GM23338 (cell line): Measurements from ENCODE around the gene PRM3. TPM values are rescaled to one million over a fixed set of nuclear protein-coding genes. Genes with fewer than 3 reads are reported as not detected.

Experiments used
- ATAC-seq: fragments of 200-7000 bp; cut with Tn5 transposase; 3 replicates; pipeline ENCODE4 v1.9.1; 2020
- DNase-seq: peaks from one replicate; pipeline ENCODE4 v3.0.0-alpha.2; 2015; ENCODE audit warnings: low spot score
- H2AFZ ChIP-seq: fragments of 200-600 bp; sonication (generic); 2 replicates; pipeline ENCODE4 v1.8.0; 2016; ENCODE audit warnings: antibody characterized with exemption, mild to moderate bottlenecking, moderate library complexity
- H3F3A ChIP-seq: fragments of 200-600 bp; sonication (generic); replicated peaks from 2 replicates; pipeline ENCODE4 v1.8.0; 2017; ENCODE audit warnings: antibody characterized with exemption, mixed run types, low read depth
- H3K27ac ChIP-seq: fragments of 200-600 bp; sonication (generic); 2 replicates; pipeline ENCODE4 v1.6.1; 2016; ENCODE audit warnings: low read depth
- H3K27me3 ChIP-seq: fragments of 200-600 bp; sonication (generic); 2 replicates; pipeline ENCODE4 v1.8.0; 2016; ENCODE audit warnings: mild to moderate bottlenecking, mixed run types, moderate library complexity; ENCODE audit not compliant: insufficient read depth
- H3K36me3 ChIP-seq: fragments of 200-600 bp; sonication (generic); 2 replicates; pipeline ENCODE4 v1.8.0; 2016; ENCODE audit warnings: mild to moderate bottlenecking; ENCODE audit not compliant: insufficient read depth
- H3K4me1 ChIP-seq: fragments of 200-600 bp; sonication (generic); 2 replicates; pipeline ENCODE4 v1.8.0; 2016; ENCODE audit warnings: mild to moderate bottlenecking, moderate library complexity; ENCODE audit not compliant: insufficient read depth
- H3K4me2 ChIP-seq: fragments of 200-600 bp; sonication (generic); 2 replicates; pipeline ENCODE4 v1.7.1; 2017; ENCODE audit warnings: mixed run types
- H3K4me3 ChIP-seq: fragments of 200-600 bp; sonication (generic); 2 replicates; pipeline ENCODE4 v1.6.1; 2016; ENCODE audit warnings: mixed run types
- H3K79me2 ChIP-seq: fragments of 200-600 bp; sonication (generic); replicated peaks from 2 replicates; pipeline ENCODE4 v1.8.0; 2017; ENCODE audit warnings: mild to moderate bottlenecking; ENCODE audit not compliant: insufficient read depth
- H3K9me2 ChIP-seq: fragments of 200-600 bp; sonication (generic); 2 replicates; pipeline ENCODE4 v1.8.0; 2017; ENCODE audit not compliant: insufficient read depth
- H4K20me1 ChIP-seq: fragments of 200-600 bp; sonication (generic); replicated peaks from 2 replicates; pipeline ENCODE4 v1.8.0; 2017; ENCODE audit warnings: mild to moderate bottlenecking; ENCODE audit not compliant: insufficient read depth
- H3K27ac Mint-ChIP-seq: 2 replicates; pipeline ENCODE4 v1.8.0; 2020; ENCODE audit warnings: inconsistent platforms, mild to moderate bottlenecking, moderate library complexity, mixed read lengths
- H3K27me3 Mint-ChIP-seq: 3 replicates; pipeline ENCODE4 v1.8.0; 2022; ENCODE audit warnings: low read depth, mild to moderate bottlenecking, moderate library complexity, mixed read lengths, inconsistent platforms; ENCODE audit not compliant: insufficient read depth, poor library complexity
- H3K36me3 Mint-ChIP-seq: 3 replicates; pipeline ENCODE4 v1.8.0; 2021; ENCODE audit warnings: low read depth, mild to moderate bottlenecking, inconsistent platforms, moderate library complexity, mixed read lengths
- H3K4me1 Mint-ChIP-seq: 3 replicates; pipeline ENCODE4 v1.8.0; 2020; ENCODE audit warnings: mild to moderate bottlenecking, inconsistent platforms, mixed read lengths
- H3K4me3 Mint-ChIP-seq: 3 replicates; pipeline ENCODE4 v1.8.0; 2021; ENCODE audit warnings: moderate library complexity, mild to moderate bottlenecking, inconsistent platforms, mixed read lengths
- H3K9me3 Mint-ChIP-seq: 3 replicates; pipeline ENCODE4 v1.8.0; 2020; ENCODE audit warnings: moderate library complexity, mild to moderate bottlenecking, inconsistent platforms, mixed read lengths
- NANOG ChIP-seq: IDR thresholded peaks from 2 replicates; pipeline ENCODE4 v1.6.1; 2016; ENCODE audit warnings: antibody characterized with exemption, borderline replicate concordance
- POLR2AphosphoS5 ChIP-seq: IDR thresholded peaks from 2 replicates; pipeline ENCODE4 v1.6.1; 2016; ENCODE audit warnings: antibody characterized with exemption, low read depth
- ZNF331 ChIP-seq: fragments of 250-450 bp; sonication (Bioruptor Pico); IDR thresholded peaks from 2 replicates; pipeline ENCODE4 v1.5.0; 2020; ENCODE audit warnings: low read depth, mild to moderate bottlenecking, moderate library complexity
- polyA plus RNA-seq: library from polyadenylated mRNA; unstranded; fragments of >200 nt; fragmentation: Nextera tagmentation; extraction: Ambion mirVana; gene quantifications from 2 replicates; pipeline ENCODE4 v1.2.1, GENCODE V29; 2016
- total RNA-seq: library from RNA; depleted of rRNA; stranded (reverse); fragments of >200 nt; shearing (Covaris generic); gene quantifications from 2 replicates; pipeline ENCODE4 v1.2.3, GENCODE V29; 2014
- TF ChIP-seq, protein P1 (sequence below): fragments of 250-450 bp; sonication (Bioruptor Pico); IDR thresholded peaks from 2 replicates; pipeline ENCODE4 v1.5.0; 2020; ENCODE audit warnings: mild to moderate bottlenecking, moderate library complexity
- TF ChIP-seq, protein P2 (sequence below), 2 experiments: fragments of 200-600 bp in 1 of 2; sonication (generic) in 1 of 2; conservative IDR thresholded peaks; 2 replicates each; pipeline versions ENCODE4 v1.5.1 to v1.6.1; 2016 to 2017; ENCODE audit warnings: antibody characterized with exemption in 2 of 2, low read depth in 2 of 2, mild to moderate bottlenecking in 2 of 2, moderate library complexity in 1 of 2

The PRM3 gene
- total and polyA plus RNA-seq, 2 experiments from 2014 or later = not detected

- H3K4me1 ChIP-seq = no peaks in the 10 kb centered on the region
- no peaks in the 10 kb centered on the region for H4K20me1 ChIP-seq
- H3K27me3 ChIP-seq = no peaks in the 10 kb centered on the region
- H3F3A ChIP-seq = no peaks in the 10 kb centered on the region
- TF ChIP-seq ZNF331 (CRISPR knock-in tag) (no peak), NANOG (no peak), POLR2AphosphoS5 (no peak)
- TF ChIP-seq, protein P1, sequence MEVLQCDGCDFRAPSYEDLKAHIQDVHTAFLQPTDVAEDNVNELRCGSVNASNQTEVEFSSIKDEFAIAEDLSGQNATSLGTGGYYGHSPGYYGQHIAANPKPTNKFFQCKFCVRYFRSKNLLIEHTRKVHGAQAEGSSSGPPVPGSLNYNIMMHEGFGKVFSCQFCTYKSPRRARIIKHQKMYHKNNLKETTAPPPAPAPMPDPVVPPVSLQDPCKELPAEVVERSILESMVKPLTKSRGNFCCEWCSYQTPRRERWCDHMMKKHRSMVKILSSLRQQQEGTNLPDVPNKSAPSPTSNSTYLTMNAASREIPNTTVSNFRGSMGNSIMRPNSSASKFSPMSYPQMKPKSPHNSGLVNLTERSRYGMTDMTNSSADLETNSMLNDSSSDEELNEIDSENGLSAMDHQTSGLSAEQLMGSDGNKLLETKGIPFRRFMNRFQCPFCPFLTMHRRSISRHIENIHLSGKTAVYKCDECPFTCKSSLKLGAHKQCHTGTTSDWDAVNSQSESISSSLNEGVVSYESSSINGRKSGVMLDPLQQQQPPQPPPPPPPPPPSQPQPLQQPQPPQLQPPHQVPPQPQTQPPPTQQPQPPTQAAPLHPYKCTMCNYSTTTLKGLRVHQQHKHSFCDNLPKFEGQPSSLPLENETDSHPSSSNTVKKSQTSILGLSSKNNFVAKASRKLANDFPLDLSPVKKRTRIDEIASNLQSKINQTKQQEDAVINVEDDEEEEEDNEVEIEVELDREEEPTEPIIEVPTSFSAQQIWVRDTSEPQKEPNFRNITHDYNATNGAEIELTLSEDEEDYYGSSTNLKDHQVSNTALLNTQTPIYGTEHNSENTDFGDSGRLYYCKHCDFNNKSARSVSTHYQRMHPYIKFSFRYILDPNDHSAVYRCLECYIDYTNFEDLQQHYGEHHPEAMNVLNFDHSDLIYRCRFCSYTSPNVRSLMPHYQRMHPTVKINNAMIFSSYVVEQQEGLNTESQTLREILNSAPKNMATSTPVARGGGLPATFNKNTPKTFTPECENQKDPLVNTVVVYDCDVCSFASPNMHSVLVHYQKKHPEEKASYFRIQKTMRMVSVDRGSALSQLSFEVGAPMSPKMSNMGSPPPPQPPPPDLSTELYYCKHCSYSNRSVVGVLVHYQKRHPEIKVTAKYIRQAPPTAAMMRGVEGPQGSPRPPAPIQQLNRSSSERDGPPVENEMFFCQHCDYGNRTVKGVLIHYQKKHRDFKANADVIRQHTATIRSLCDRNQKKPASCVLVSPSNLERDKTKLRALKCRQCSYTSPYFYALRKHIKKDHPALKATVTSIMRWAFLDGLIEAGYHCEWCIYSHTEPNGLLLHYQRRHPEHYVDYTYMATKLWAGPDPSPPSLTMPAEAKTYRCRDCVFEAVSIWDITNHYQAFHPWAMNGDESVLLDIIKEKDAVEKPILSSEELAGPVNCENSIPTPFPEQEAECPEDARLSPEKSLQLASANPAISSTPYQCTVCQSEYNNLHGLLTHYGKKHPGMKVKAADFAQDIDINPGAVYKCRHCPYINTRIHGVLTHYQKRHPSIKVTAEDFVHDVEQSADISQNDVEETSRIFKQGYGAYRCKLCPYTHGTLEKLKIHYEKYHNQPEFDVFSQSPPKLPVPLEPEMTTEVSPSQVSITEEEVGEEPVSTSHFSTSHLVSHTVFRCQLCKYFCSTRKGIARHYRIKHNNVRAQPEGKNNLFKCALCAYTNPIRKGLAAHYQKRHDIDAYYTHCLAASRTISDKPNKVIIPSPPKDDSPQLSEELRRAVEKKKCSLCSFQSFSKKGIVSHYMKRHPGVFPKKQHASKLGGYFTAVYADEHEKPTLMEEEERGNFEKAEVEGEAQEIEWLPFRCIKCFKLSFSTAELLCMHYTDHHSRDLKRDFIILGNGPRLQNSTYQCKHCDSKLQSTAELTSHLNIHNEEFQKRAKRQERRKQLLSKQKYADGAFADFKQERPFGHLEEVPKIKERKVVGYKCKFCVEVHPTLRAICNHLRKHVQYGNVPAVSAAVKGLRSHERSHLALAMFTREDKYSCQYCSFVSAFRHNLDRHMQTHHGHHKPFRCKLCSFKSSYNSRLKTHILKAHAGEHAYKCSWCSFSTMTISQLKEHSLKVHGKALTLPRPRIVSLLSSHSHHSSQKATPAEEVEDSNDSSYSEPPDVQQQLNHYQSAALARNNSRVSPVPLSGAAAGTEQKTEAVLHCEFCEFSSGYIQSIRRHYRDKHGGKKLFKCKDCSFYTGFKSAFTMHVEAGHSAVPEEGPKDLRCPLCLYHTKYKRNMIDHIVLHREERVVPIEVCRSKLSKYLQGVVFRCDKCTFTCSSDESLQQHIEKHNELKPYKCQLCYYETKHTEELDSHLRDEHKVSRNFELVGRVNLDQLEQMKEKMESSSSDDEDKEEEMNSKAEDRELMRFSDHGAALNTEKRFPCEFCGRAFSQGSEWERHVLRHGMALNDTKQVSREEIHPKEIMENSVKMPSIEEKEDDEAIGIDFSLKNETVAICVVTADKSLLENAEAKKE (CRISPR knock-in tag) = no peak
- TF ChIP-seq, protein P2, sequence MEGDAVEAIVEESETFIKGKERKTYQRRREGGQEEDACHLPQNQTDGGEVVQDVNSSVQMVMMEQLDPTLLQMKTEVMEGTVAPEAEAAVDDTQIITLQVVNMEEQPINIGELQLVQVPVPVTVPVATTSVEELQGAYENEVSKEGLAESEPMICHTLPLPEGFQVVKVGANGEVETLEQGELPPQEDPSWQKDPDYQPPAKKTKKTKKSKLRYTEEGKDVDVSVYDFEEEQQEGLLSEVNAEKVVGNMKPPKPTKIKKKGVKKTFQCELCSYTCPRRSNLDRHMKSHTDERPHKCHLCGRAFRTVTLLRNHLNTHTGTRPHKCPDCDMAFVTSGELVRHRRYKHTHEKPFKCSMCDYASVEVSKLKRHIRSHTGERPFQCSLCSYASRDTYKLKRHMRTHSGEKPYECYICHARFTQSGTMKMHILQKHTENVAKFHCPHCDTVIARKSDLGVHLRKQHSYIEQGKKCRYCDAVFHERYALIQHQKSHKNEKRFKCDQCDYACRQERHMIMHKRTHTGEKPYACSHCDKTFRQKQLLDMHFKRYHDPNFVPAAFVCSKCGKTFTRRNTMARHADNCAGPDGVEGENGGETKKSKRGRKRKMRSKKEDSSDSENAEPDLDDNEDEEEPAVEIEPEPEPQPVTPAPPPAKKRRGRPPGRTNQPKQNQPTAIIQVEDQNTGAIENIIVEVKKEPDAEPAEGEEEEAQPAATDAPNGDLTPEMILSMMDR (conservative IDR thresholded peaks at IDR 0.05; ENCODE audit: low read depth in 2 of 2) = no peak
- Mint-ChIP-seq H3K36me3 (no peaks in the 10 kb centered on the region), H3K4me3 (no peak overlapping the region), H3K4me1 (peaks cover 2% of the 10 kb centered on the region; the same call in 1 of the 3 replicates), H3K9me3 (no peaks in the 10 kb centered on the region), H3K27me3 (peaks cover 9% of the 10 kb centered on the region), H3K27ac (no peak overlapping the region)
- H3K4me2 ChIP-seq = no peak overlapping the region
- no peaks in the 10 kb centered on the region for H3K9me2 ChIP-seq
- H3K36me3 ChIP-seq = no peaks in the 10 kb centered on the region
- H3K4me3 ChIP-seq = no peak overlapping the region
- H3K27ac ChIP-seq = no peak overlapping the region
- ATAC-seq (no peak), DNase-seq (no peak)
- no peak overlapping the region for H2AFZ ChIP-seq
- no peaks in the 10 kb centered on the region for H3K79me2 ChIP-seq
These were observed 47.5 kb downstream of the PRM3 start for GRCh38 chr16:11225677-11226549.
